Measurements from ENCODE around the gene UTS2R.

Gene UTS2R

GRCh38 chr17:82330322-82331239 is 41.0 kb upstream of the UTS2R start:
- no peaks in the 10 kb centered on the region for H3K9me3 ChIP-seq (ENCODE audit: control extremely low read depth in 1 of 5, control insufficient read depth in 4 of 5, insufficient read depth in 2 of 5, low read depth in 1 of 5, low read length in 4 of 5)
- WGBS (ENCODE audit: insufficient coverage): 66% methylated on average over 17 of the region's 28 CpGs
- H3K4me3 ChIP-seq (ENCODE audit: control insufficient read depth in 1 of 7, extremely low read depth in 1 of 7, insufficient read depth in 4 of 7, low read depth in 2 of 7, low read length in 6 of 7): no peak overlapping the region
- peaks cover 0 to 7% (median 0%) of the 10 kb centered on the region in 5 experiments for H3K27me3 ChIP-seq (replicated peaks in 2 of 5; ENCODE audit: control insufficient read depth in 4 of 5, insufficient read depth in 5 of 5, low read length in 4 of 5)
- H3K27ac ChIP-seq (ENCODE audit: insufficient read depth in 1 of 2, low read depth in 1 of 2, low read length in 2 of 2, poor library complexity in 1 of 2, severe bottlenecking in 2 of 2): no peak overlapping the region
- ChIA-PET POLR2A (no interaction called here), CTCF (interaction anchor here (0.9 to 3.0 kb wide), 7 partner anchors 9 to 32 kb away, joined by 3 to 18 read pairs (median 5); partner anchors contain the start of gene CD7)
- DNase-seq: peak in 2 of 3 donors; percentile 69 to 73
- peaks cover 0 to 47% (median 44%) of the 10 kb centered on the region in 4 experiments for H3K4me1 ChIP-seq (ENCODE audit: control extremely low read depth in 1 of 4, control insufficient read depth in 4 of 4, insufficient read depth in 4 of 4, low read length in 3 of 4)
- H3K36me3 ChIP-seq (ENCODE audit: control insufficient read depth in 4 of 4, insufficient read depth in 4 of 4, low read length in 3 of 4): no peaks in the 10 kb centered on the region

DNA sequence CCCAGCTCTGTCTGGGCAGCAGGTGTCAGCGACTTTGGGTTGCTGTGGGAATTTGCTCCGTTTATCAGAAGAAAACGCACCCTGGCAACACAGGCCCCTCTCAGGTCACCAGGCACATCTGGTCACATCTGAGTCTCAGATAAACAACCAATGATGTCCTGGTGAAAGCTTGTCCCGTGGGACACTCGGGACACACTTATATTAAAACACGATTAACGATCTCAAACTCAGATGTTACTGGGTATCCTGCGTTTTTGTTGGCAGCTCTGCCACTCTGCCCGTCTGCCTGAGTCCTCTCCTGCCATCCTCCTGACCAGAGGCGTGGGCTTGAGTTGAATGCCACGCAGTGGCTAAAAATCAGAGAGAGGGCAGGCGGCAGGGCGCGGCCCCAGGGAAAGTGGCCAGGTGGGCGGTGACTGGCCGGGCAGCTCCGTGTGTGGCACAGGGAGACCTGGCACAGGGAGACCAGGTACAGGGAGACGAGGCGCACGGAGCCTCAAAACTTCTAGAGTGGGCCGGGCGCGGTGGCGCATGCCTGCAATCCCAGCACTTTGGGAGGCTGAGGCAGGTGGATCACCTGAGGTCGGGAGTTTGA is 40.1 kb upstream of the UTS2R start:
- Histone ChIP-seq H3K4me1 (ENCODE audit: control extremely low read depth in 1 of 4, control insufficient read depth in 4 of 4, insufficient read depth in 4 of 4, low read length in 3 of 4) (peaks cover 0 to 48% (median 48%) of the 10 kb centered on the region in 4 experiments), H3K27me3 (replicated peaks in 2 of 5; ENCODE audit: control insufficient read depth in 4 of 5, insufficient read depth in 5 of 5, low read length in 4 of 5) (peaks cover 0 to 7% (median 0%) of the 10 kb centered on the region in 5 experiments)
- 96% methylated on average over 25 of the region's 25 CpGs for WGBS (ENCODE audit: insufficient coverage)

GRCh38 chr17:82332669-82333278 is 38.8 kb upstream of the UTS2R start:
- 13% methylated on average over 27 of the region's 32 CpGs for WGBS (ENCODE audit: insufficient coverage)
- ChIA-PET CTCF (interaction anchor here (0.6 to 3.5 kb wide), 6 partner anchors 12 to 91 kb away, joined by 3 to 19 read pairs (median 6); no protein-coding TSS in a partner anchor), POLR2A (interaction anchor here (0.7 to 1.5 kb wide), 4 partner anchors 10 to 150 kb away, joined by 3 to 5 read pairs (median 4); no protein-coding TSS in a partner anchor)
- no peaks in the 10 kb centered on the region for H3K9me3 ChIP-seq (ENCODE audit: control extremely low read depth in 1 of 5, control insufficient read depth in 4 of 5, insufficient read depth in 2 of 5, low read depth in 1 of 5, low read length in 4 of 5)
- peak; percentile 57 to 86 (median 82) for DNase-seq
- peak overlapping the region in 1 of 2 experiments; percentile 76 for H3K27ac ChIP-seq (ENCODE audit: insufficient read depth in 1 of 2, low read depth in 1 of 2, low read length in 2 of 2, poor library complexity in 1 of 2, severe bottlenecking in 2 of 2)
- H3K27me3 ChIP-seq (replicated peaks in 2 of 5; ENCODE audit: control insufficient read depth in 4 of 5, insufficient read depth in 5 of 5, low read length in 4 of 5): peaks cover 0 to 7% (median 0%) of the 10 kb centered on the region in 5 experiments
- peaks cover 0 to 48% (median 48%) of the 10 kb centered on the region in 4 experiments for H3K4me1 ChIP-seq (ENCODE audit: control extremely low read depth in 1 of 4, control insufficient read depth in 4 of 4, insufficient read depth in 4 of 4, low read length in 3 of 4)
- peak overlapping the region in 5 of 7 experiments; percentile 2 to 72 (median 56) for H3K4me3 ChIP-seq (ENCODE audit: control insufficient read depth in 1 of 7, extremely low read depth in 1 of 7, insufficient read depth in 4 of 7, low read depth in 2 of 7, low read length in 6 of 7)
- H3K36me3 ChIP-seq (ENCODE audit: control insufficient read depth in 4 of 4, insufficient read depth in 4 of 4, low read length in 3 of 4): no peaks in the 10 kb centered on the region

More for the DNA sequence above, 40.1 kb upstream of the UTS2R start:
- CTCF ChIA-PET: interaction anchor here (0.9 to 3.0 kb wide), 7 partner anchors 10 to 33 kb away, joined by 3 to 18 read pairs (median 5); partner anchors contain the start of gene CD7
- POLR2A ChIA-PET: no interaction called here
- Histone ChIP-seq H3K36me3 (ENCODE audit: control insufficient read depth in 4 of 4, insufficient read depth in 4 of 4, low read length in 3 of 4) (no peaks in the 10 kb centered on the region), H3K4me3 (ENCODE audit: control insufficient read depth in 1 of 7, extremely low read depth in 1 of 7, insufficient read depth in 4 of 7, low read depth in 2 of 7, low read length in 6 of 7) (no peak overlapping the region), H3K9me3 (ENCODE audit: control extremely low read depth in 1 of 5, control insufficient read depth in 4 of 5, insufficient read depth in 2 of 5, low read depth in 1 of 5, low read length in 4 of 5) (no peaks in the 10 kb centered on the region), H3K27ac (ENCODE audit: insufficient read depth in 1 of 2, low read depth in 1 of 2, low read length in 2 of 2, poor library complexity in 1 of 2, severe bottlenecking in 2 of 2) (no peak overlapping the region)
- no peak for DNase-seq

DNA sequence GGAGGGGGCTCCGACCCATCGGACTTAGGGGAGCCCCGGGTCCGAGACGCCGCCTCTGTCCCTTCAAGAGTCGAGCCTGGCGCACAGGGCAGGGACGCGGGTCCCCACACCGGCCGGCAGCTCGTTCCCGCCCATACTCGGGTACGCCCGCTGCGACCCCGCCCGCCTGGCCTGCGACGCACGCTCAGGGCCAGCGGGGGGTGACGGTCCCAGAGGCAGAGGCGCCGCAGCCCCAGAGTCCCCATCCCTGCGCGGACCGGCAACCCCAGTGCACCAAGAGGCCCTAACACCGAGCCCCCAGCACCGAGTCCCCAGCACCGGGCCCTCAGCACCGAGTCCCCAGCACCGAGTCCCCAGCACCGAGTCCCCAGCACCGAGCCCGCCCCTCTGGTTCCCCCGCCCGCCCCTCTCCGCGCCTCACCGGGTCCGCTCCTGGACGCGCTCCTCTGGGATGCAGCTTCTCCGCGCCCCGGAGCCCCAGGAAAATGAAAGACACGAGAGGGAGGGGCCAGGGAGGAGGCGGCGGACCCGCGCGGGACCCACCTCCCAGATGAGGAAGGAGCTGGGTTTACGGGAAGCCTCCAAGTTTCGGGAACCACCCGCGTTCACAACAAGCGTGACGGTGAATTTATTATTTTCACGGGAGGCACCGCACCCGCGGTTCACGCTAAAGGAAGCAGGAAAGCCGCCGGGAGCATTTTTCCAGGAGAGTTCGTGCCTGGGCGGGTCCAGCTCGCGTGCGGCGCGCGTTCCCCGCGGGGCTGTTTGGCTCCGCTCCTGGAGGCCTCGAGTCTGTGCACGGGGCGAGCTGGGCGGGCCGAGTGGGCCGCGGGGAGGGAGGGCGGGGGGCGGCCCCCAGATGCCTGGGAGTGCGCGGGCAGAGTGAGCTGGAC is 38.0 kb upstream of the UTS2R start, which contains the start of gene SECTM1:
Gene SECTM1, minus strand, starts transcription at position 488 of the 893 bp plus-strand sequence. CDS start 6,526 bp downstream, outside the sequence.
- H3K27ac ChIP-seq (ENCODE audit: insufficient read depth in 1 of 2, low read depth in 1 of 2, low read length in 2 of 2, poor library complexity in 1 of 2, severe bottlenecking in 2 of 2): peak within 1 kb of the TSS in 1 of 2 experiments; percentile 76
- 1% methylated on average over 80 of the region's 90 CpGs for WGBS (ENCODE audit: insufficient coverage)
- POLR2A ChIA-PET: interaction anchor here (0.9 to 1.8 kb wide), 4 partner anchors 9 to 92 kb away, joined by 3 to 5 read pairs (median 4); no protein-coding TSS in a partner anchor
- no peaks in the 10 kb centered on the region for H3K9me3 ChIP-seq (ENCODE audit: control extremely low read depth in 1 of 5, control insufficient read depth in 4 of 5, insufficient read depth in 2 of 5, low read depth in 1 of 5, low read length in 4 of 5)
- no peaks in the 10 kb centered on the region for H3K36me3 ChIP-seq (ENCODE audit: control insufficient read depth in 4 of 4, insufficient read depth in 4 of 4, low read length in 3 of 4)
- H3K27me3 ChIP-seq (replicated peaks in 2 of 5; ENCODE audit: control insufficient read depth in 4 of 5, insufficient read depth in 5 of 5, low read length in 4 of 5): peaks cover 0 to 7% (median 0%) of the 10 kb centered on the region in 5 experiments
- CTCF ChIA-PET: interaction anchor here (0.6 to 3.5 kb wide), 8 partner anchors 10 to 92 kb away, joined by 3 to 19 read pairs (median 6); no protein-coding TSS in a partner anchor
- peak within 1 kb of the TSS; percentile 19 to 80 (median 56) for H3K4me3 ChIP-seq (ENCODE audit: control insufficient read depth in 1 of 7, extremely low read depth in 1 of 7, insufficient read depth in 4 of 7, low read depth in 2 of 7, low read length in 6 of 7)
- peak in 1 of 3 donors; percentile 18 for DNase-seq
- peaks cover 0 to 48% (median 48%) of the 10 kb centered on the region in 4 experiments for H3K4me1 ChIP-seq (ENCODE audit: control extremely low read depth in 1 of 4, control insufficient read depth in 4 of 4, insufficient read depth in 4 of 4, low read length in 3 of 4)

DNA sequence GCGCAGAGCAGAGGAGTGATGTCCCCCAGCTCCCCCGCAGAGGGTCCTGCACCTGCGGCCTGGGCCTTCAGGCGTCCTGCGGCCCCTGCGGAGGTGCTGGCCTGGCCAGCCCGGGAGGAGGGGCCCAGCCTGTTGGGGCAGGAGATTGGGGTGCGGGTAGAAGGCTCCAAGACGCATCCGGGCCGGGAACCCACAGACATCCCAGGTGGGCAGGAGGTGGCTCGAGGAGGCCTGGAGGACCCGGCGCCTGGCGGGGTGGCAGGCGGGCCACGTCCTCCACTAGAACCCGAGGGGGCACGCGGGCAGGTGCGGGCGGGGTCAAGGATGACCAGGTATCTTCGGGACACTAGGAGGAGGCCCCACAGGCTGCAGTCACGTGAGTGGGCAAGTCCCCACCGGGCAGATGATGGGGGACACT is 37.4 kb upstream of the UTS2R start:
- DNase-seq: no peak
- H3K4me3 ChIP-seq (ENCODE audit: control insufficient read depth in 1 of 7, extremely low read depth in 1 of 7, insufficient read depth in 4 of 7, low read depth in 2 of 7, low read length in 6 of 7): peak overlapping the region in 5 of 7 experiments; percentile 19 to 80 (median 61)
- H3K9me3 ChIP-seq (ENCODE audit: control extremely low read depth in 1 of 5, control insufficient read depth in 4 of 5, insufficient read depth in 2 of 5, low read depth in 1 of 5, low read length in 4 of 5): no peaks in the 10 kb centered on the region
- ChIA-PET CTCF (interaction anchor here (1.0 to 3.5 kb wide), 6 partner anchors 9 to 92 kb away, joined by 3 to 19 read pairs (median 6); no protein-coding TSS in a partner anchor), POLR2A (interaction anchor here (1.6 to 1.8 kb wide), 2 partner anchors 36 to 92 kb away, joined by 5 to 7 read pairs; no protein-coding TSS in a partner anchor)
- H3K27ac ChIP-seq (ENCODE audit: insufficient read depth in 1 of 2, low read depth in 1 of 2, low read length in 2 of 2, poor library complexity in 1 of 2, severe bottlenecking in 2 of 2): no peak overlapping the region
- no peaks in the 10 kb centered on the region for H3K36me3 ChIP-seq (ENCODE audit: control insufficient read depth in 4 of 4, insufficient read depth in 4 of 4, low read length in 3 of 4)
- peaks cover 0 to 7% (median 0%) of the 10 kb centered on the region in 5 experiments for H3K27me3 ChIP-seq (replicated peaks in 2 of 5; ENCODE audit: control insufficient read depth in 4 of 5, insufficient read depth in 5 of 5, low read length in 4 of 5)
- H3K4me1 ChIP-seq (ENCODE audit: control extremely low read depth in 1 of 4, control insufficient read depth in 4 of 4, insufficient read depth in 4 of 4, low read length in 3 of 4): peaks cover 0 to 48% (median 48%) of the 10 kb centered on the region in 4 experiments
- 53% methylated on average over 24 of the region's 25 CpGs for WGBS (ENCODE audit: insufficient coverage)

Data from common myeloid progenitor, CD34-positive (primary cell).